ENCODE measurements around the gene C5AR1.
"Not testable (repeated sequence)": the region's sequence is repeated elsewhere in the genome, so short reads cannot be mapped to it uniquely, and the experiment has no call there.

C5AR1 gene

DNA sequence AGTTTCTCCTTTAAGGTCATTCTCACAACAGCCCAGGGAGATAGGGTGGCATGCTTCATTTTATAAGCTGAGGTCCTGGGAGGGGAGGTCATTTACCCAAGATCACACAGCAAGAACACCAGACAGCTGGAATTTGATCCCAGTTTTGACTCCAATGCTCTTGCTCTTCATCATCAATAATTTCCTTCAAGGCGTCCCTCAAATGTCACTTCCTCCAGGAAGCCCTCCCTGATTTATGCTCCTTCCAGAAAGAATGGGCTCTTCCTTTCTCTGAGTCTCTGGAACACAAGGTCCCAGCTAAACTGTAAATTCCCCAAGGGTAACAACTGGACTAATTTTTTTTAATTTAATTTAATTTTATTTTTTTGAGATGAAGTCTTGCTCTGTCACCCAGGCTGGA, 34.8 kb downstream of the C5AR1 start:
- no peak overlapping the region for H3K4me3 ChIP-seq (ENCODE audit: low read length)
- no peaks in the 10 kb centered on the region for H3K36me3 ChIP-seq (ENCODE audit: control insufficient read depth, insufficient read depth, low read length)
- H3K4me1 ChIP-seq (ENCODE audit: control insufficient read depth, insufficient read depth, low read length): no peaks in the 10 kb centered on the region
- H3K27ac ChIP-seq (ENCODE audit: low read depth, low read length): no peak overlapping the region
- no peaks in the 10 kb centered on the region for H3K27me3 ChIP-seq (ENCODE audit: control insufficient read depth, insufficient read depth, low read length)
- H3K9ac ChIP-seq (ENCODE audit: low read length): no peak overlapping the region

DNA sequence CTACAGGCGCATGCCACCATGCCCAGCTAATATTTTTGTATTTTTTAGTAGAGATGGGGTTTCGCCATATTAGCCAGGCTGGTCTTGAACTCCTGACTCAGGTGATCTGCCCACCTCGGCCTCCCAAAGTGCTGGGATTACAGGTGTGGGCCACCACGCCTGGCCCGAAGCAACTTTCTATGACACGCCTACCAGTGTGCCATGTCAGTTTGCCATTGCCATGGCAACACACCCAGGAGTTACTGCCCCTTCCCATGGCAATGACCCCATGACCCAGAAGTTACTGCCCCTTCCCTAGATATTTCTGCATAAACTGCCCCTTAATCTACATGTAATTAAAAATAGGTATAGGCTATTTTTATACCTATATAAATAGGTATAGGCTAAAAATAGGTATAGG, 36.4 kb downstream of the C5AR1 start:
- not testable (repeated sequence) for H3K27me3 ChIP-seq (ENCODE audit: control insufficient read depth, insufficient read depth, low read length); H3K27ac ChIP-seq (ENCODE audit: low read depth, low read length); H3K4me3 ChIP-seq (ENCODE audit: low read length); H3K4me1 ChIP-seq (ENCODE audit: control insufficient read depth, insufficient read depth, low read length); H3K36me3 ChIP-seq (ENCODE audit: control insufficient read depth, insufficient read depth, low read length); H3K9ac ChIP-seq (ENCODE audit: low read length)

DNA sequence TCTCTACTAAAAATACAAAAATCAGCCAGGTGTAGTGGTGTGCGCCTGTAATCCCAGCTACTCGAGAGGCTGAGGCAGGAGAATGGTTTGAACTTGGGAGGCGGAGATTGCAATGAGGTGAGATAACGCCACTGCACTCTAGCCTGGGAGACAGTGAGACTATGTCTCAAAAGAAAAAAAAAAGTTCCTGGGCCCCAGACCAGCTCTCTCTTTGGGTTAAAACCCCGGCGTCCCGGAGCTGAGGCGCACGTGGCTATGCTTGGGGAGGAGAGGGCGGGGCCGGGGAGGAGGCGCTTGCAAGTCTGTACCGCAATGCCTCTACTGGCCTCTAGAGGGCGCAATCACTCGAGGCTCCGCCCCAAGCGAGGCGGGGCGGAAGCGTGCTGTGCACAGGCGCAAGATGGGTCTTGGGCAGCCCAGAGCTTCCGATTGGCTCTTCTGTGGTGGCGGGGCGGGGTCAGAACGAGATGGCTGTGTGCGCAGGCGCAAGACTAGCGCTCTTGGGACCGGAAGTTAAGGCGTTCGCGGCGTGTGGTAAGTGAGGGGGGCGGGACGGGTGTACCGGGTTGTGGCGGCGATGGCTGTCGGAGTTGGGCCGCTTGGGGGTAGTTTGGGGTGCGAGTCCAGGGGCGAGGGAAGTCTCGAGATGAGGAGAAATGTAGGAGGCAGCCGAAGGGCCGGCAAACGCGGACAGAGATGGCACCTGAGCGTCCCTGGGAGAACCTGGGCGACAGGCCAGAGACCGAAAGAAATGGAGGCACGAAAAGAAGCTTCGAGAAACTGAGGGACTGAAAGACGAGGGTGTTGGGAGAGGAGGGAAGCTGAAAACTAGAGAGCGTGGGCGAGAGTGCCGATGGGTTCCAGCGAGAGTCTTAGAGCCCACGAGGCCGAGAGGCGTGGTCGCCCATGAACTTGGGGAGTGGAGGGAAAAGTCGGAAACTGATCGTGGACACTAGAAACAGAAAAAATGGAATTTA, 39.4 kb downstream of the C5AR1 start, which contains the start of gene DHX34:
Gene DHX34, plus strand, starts transcription at position 497 of the 977 bp plus-strand sequence. CDS start 3,716 bp downstream, outside the sequence.
- H3K4me3 ChIP-seq (ENCODE audit: low read length): peak within 1 kb of the TSS; percentile 95
- peak within 1 kb of the TSS; percentile 55 for H3K27ac ChIP-seq (ENCODE audit: low read depth, low read length)
- H3K9ac ChIP-seq (ENCODE audit: low read length): peak within 1 kb of the TSS; percentile 81
- H3K27me3 ChIP-seq (ENCODE audit: control insufficient read depth, insufficient read depth, low read length): no peaks in the 10 kb centered on the region
- H3K4me1 ChIP-seq (ENCODE audit: control insufficient read depth, insufficient read depth, low read length): no peaks in the 10 kb centered on the region
- peaks cover 5% of the 10 kb centered on the region for H3K36me3 ChIP-seq (ENCODE audit: control insufficient read depth, insufficient read depth, low read length)

DNA sequence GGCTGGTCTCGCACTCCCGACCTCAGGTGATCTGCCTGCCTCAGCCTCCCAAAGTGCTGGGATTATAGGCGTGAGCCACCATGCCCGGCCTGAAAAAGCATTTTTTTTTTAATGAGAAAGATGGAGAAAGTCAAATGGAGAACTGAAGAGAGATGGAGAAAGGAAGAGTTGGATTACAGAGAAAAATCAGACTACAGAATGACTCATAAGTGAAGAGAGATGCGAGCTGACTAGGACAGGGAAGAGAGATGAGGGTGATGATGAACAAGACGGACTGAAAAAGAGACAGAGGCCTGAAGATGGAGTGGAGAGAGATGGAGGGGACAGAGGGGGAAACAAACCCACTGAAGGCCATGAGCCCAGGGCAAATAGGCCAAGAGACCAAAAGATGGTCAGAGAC, 41.0 kb downstream of the C5AR1 start:
- no peak overlapping the region for H3K27ac ChIP-seq (ENCODE audit: low read depth, low read length)
- H3K36me3 ChIP-seq (ENCODE audit: control insufficient read depth, insufficient read depth, low read length): peaks cover 10% of the 10 kb centered on the region
- H3K4me3 ChIP-seq (ENCODE audit: low read length): no peak overlapping the region
- no peaks in the 10 kb centered on the region for H3K27me3 ChIP-seq (ENCODE audit: control insufficient read depth, insufficient read depth, low read length)
- H3K9ac ChIP-seq (ENCODE audit: low read length): no peak overlapping the region
- H3K4me1 ChIP-seq (ENCODE audit: control insufficient read depth, insufficient read depth, low read length): no peaks in the 10 kb centered on the region

DNA sequence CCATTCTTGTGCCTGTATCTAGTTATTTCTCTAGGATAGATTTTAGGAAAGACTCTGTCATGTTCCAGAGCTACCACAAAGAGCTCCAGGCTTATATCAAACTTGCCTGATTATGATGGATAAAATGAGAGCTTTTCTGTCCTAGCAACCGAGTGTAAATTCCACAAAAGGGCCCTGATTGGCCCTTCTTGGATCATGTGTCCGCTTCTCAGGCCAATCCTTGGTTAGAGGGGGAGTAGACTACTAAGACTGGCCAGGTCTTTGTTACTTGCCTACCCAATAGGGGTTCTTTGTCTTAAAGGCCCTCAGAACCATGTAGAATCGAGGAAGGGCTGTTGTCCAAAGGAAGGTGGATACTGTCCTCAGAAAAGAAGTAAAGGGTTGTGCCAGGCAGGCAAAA, 41.9 kb downstream of the C5AR1 start:
- H3K27me3 ChIP-seq (ENCODE audit: control insufficient read depth, insufficient read depth, low read length): no peaks in the 10 kb centered on the region
- H3K4me1 ChIP-seq (ENCODE audit: control insufficient read depth, insufficient read depth, low read length): no peaks in the 10 kb centered on the region
- no peak overlapping the region for H3K27ac ChIP-seq (ENCODE audit: low read depth, low read length)
- H3K4me3 ChIP-seq (ENCODE audit: low read length): no peak overlapping the region
- H3K9ac ChIP-seq (ENCODE audit: low read length): no peak overlapping the region
- H3K36me3 ChIP-seq (ENCODE audit: control insufficient read depth, insufficient read depth, low read length): peaks cover 10% of the 10 kb centered on the region

DNA sequence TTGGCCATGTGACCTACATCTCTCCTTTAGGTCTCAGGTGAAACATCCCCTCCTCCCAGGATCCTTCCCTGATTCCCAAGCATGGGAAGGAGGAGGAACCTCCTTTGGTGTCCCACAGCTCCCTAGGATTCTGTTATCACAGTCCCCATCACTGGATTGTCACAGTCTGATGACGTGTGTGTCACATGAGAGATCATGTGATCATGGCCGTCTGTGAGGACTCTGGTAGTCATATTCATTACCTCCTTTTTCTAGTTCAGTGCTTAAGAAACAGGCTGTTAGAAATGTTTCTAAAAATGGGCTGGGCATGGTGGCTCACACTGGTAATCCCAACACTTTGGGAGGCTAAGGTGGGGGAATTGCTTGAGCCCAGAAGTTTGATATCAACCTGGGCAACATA, 42.4 kb downstream of the C5AR1 start:
- Histone ChIP-seq H3K4me1 (ENCODE audit: control insufficient read depth, insufficient read depth, low read length) (no peaks in the 10 kb centered on the region), H3K27ac (ENCODE audit: low read depth, low read length) (no peak overlapping the region), H3K27me3 (ENCODE audit: control insufficient read depth, insufficient read depth, low read length) (no peaks in the 10 kb centered on the region), H3K36me3 (ENCODE audit: control insufficient read depth, insufficient read depth, low read length) (peaks cover 14% of the 10 kb centered on the region), H3K4me3 (ENCODE audit: low read length) (no peak overlapping the region), H3K9ac (ENCODE audit: low read length) (no peak overlapping the region)

DNA sequence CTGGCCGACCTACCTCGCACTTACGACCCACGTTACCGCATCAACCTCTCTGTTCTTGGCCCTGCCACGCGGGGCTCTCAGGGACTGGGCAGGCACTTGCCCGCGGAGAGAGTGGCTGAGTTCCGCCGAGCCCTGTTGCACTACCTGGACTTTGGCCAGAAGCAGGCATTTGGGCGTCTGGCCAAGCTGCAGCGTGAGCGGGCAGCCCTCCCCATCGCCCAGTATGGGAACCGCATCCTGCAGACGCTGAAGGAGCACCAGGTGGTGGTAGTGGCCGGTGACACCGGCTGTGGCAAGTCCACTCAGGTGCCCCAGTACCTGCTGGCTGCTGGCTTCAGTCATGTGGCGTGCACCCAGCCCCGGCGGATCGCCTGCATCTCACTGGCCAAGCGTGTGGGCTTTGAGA, 43.6 kb downstream of the C5AR1 start:
- H3K4me1 ChIP-seq (ENCODE audit: control insufficient read depth, insufficient read depth, low read length): no peaks in the 10 kb centered on the region
- no peaks in the 10 kb centered on the region for H3K27me3 ChIP-seq (ENCODE audit: control insufficient read depth, insufficient read depth, low read length)
- H3K36me3 ChIP-seq (ENCODE audit: control insufficient read depth, insufficient read depth, low read length): peaks cover 26% of the 10 kb centered on the region
- no peak overlapping the region for H3K9ac ChIP-seq (ENCODE audit: low read length)
- no peak overlapping the region for H3K4me3 ChIP-seq (ENCODE audit: low read length)
- no peak overlapping the region for H3K27ac ChIP-seq (ENCODE audit: low read depth, low read length)

DNA sequence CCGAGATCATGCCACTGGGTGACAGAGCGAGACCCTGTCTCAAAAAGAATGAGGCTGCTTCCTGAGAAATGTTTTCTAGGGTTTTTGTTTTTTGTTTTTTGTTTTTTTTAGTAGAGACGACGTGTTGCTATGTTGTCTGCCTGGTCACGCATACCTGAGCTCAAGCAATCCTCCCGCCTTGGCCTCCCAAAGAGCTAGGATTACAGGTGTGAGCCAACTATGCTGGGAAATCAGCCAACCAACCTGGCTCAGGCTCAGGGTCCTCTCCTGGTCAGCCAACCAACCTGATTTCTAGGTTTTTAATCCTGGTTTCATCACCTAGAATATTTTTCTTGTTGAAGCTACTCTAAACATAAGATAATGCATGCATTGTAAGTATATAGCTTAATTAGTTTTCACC, 47.2 kb downstream of the C5AR1 start:
- no peaks in the 10 kb centered on the region for H3K4me1 ChIP-seq (ENCODE audit: control insufficient read depth, insufficient read depth, low read length)
- no peak overlapping the region for H3K27ac ChIP-seq (ENCODE audit: low read depth, low read length)
- H3K9ac ChIP-seq (ENCODE audit: low read length): no peak overlapping the region
- no peaks in the 10 kb centered on the region for H3K27me3 ChIP-seq (ENCODE audit: control insufficient read depth, insufficient read depth, low read length)
- H3K4me3 ChIP-seq (ENCODE audit: low read length): no peak overlapping the region
- H3K36me3 ChIP-seq (ENCODE audit: control insufficient read depth, insufficient read depth, low read length): peaks cover 39% of the 10 kb centered on the region

DNA sequence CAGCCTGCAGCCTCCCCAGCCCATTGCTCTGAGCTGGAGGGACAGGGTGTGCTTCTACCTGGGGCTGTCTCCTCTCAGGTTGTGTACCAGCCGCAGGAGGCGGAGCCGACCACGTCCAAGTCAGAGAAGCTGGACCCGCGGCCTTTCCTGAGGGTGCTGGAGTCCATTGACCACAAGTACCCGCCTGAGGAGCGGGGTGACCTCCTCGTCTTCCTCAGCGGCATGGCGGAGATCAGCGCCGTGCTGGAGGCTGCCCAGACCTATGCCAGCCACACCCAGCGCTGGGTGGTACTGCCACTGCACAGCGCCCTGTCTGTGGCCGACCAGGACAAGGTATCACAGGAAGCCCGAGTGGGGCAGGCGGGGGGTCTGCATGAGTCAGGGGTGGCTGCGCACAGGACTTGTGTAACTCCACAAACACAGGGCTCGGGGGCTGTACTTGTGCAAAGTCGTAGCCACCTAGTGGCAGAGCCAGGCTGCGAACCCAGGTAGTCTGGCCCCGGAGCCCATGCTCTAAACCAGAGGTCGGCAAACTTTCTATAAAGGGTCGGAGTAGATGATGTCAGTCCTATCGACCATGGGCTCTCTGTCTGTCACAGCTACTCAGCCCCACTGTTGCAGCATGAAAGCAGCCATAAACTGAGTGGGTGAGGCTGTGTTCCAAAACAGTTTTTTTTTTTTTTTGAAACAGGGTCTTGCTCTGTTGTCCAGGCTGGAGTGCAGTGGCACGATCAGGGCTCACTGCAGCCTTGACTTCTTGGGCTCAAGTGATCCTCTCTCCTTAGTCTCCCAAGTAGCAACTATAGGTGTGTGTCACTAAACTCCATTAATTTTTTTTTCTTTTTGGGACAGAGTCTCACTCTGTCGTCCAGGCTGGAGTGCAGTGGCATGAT, 48.4 kb downstream of the C5AR1 start:
- no peak overlapping the region for H3K27ac ChIP-seq (ENCODE audit: low read depth, low read length)
- no peaks in the 10 kb centered on the region for H3K27me3 ChIP-seq (ENCODE audit: control insufficient read depth, insufficient read depth, low read length)
- H3K9ac ChIP-seq (ENCODE audit: low read length): no peak overlapping the region
- H3K36me3 ChIP-seq (ENCODE audit: control insufficient read depth, insufficient read depth, low read length): peaks cover 39% of the 10 kb centered on the region
- H3K4me1 ChIP-seq (ENCODE audit: control insufficient read depth, insufficient read depth, low read length): no peaks in the 10 kb centered on the region
- H3K4me3 ChIP-seq (ENCODE audit: low read length): no peak overlapping the region

DNA sequence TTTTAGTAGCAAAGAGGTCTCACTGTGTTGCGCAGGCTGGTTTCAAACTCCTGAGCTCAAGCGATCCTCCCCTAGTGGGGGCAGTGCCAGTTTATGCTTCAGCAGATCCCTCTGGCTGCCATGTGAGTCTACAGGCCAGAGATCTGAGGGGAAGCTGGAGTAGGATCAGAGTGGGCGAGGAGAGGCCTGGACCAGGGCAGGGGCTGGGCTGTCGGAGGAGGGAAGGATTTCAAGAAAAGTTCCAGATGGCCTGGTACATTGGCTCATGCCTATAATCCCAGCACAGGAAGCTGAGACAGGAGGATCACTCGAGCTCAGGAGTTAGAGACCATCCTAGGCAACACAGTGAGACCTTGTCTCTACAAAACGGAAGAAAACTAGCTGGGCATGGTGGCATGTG, 49.3 kb downstream of the C5AR1 start:
- Histone ChIP-seq H3K27me3 (ENCODE audit: control insufficient read depth, insufficient read depth, low read length) (no peaks in the 10 kb centered on the region), H3K4me1 (ENCODE audit: control insufficient read depth, insufficient read depth, low read length) (no peaks in the 10 kb centered on the region), H3K27ac (ENCODE audit: low read depth, low read length) (no peak overlapping the region), H3K9ac (ENCODE audit: low read length) (no peak overlapping the region), H3K4me3 (ENCODE audit: low read length) (no peak overlapping the region), H3K36me3 (ENCODE audit: control insufficient read depth, insufficient read depth, low read length) (peaks cover 37% of the 10 kb centered on the region)

DNA sequence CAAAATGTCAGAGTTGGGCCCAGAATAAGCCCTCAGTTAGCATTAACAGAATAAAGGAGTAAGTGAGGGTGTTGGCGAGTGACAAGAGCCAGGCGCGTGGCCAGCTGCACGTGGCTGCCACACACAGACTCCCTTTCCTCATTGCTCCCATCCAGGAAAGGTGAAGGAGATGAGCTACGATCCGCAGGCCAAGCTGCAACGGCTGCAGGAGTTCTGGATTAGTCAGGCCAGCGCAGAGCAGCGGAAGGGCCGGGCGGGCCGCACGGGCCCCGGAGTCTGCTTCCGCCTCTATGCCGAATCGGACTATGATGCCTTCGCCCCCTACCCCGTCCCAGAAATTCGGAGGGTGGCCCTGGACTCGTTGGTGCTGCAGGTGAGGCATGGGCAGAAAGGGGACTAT, 52.7 kb downstream of the C5AR1 start:
- Histone ChIP-seq H3K4me3 (ENCODE audit: low read length) (no peak overlapping the region), H3K4me1 (ENCODE audit: control insufficient read depth, insufficient read depth, low read length) (no peaks in the 10 kb centered on the region), H3K27ac (ENCODE audit: low read depth, low read length) (no peak overlapping the region), H3K27me3 (ENCODE audit: control insufficient read depth, insufficient read depth, low read length) (no peaks in the 10 kb centered on the region), H3K9ac (ENCODE audit: low read length) (no peak overlapping the region), H3K36me3 (ENCODE audit: control insufficient read depth, insufficient read depth, low read length) (peaks cover 34% of the 10 kb centered on the region)

DNA sequence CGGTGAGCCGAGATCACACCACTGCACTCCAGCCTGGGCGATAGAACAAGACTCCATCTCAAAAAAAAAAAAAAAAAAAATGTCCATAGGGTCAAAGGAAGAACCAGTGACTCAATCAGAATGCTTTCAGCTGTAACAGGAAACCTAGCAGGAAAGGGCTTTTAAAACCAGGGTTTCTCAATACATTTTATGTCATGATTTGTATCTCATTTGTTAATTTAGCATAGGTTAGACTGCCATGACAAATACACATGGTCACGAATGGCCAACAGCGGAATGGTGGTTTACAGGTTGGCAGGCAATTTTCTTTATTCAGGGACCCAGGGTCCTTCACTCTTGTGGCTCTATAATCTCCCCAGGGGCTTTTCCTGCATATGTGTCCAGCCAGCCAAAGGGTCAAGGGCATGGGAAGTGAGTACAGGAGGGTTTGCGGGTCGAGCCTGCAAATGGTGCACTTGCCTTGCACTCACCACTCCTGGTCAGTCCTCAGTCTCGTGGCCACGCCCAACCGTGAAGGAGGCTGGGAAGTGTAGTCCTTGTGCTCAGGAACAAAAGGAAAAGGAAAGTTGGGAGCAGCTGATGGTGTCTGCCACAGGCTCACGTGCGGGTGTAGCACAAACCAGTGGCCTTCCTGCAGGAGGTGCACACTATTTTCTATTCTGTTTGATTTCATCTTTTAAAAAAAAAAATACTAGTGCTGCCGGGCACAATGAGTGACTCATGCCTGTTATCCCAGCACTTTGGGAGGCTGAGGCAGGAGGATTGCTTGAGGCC, 54.3 kb downstream of the C5AR1 start:
- H3K4me1 ChIP-seq (ENCODE audit: control insufficient read depth, insufficient read depth, low read length): no peaks in the 10 kb centered on the region
- no peak overlapping the region for H3K4me3 ChIP-seq (ENCODE audit: low read length)
- H3K9ac ChIP-seq (ENCODE audit: low read length): no peak overlapping the region
- no peaks in the 10 kb centered on the region for H3K27me3 ChIP-seq (ENCODE audit: control insufficient read depth, insufficient read depth, low read length)
- no peak overlapping the region for H3K27ac ChIP-seq (ENCODE audit: low read depth, low read length)
- H3K36me3 ChIP-seq (ENCODE audit: control insufficient read depth, insufficient read depth, low read length): peaks cover 25% of the 10 kb centered on the region

Measured in rectal smooth muscle tissue (tissue), 1 donor.